Activated T-helper 1 cell treated with Interleukin-2 at 50 U/mL for 16 hours (primary cell): ENCODE data around the gene RNU2-63P.
"Not testable (repeated sequence)": the region's sequence is repeated elsewhere in the genome, so short reads cannot be mapped to it uniquely, and the experiment has no call there.

Source experiments
- DNase-seq: peaks from one replicate; pipeline ENCODE4 v3.0.0-alpha.2; 2020; ENCODE audit warnings: low read depth

RNU2-63P gene

GRCh38 chr2:87972385-87972784 lies 44.0 kb downstream of the RNU2-63P start:
- not testable (repeated sequence) for DNase-seq
